ENCODE data around the gene OLFML2B. TPM values are rescaled to one million over a fixed set of nuclear protein-coding genes. Genes with fewer than 3 reads are reported as not detected.

The OLFML2B gene
- total and polyA plus RNA-seq, 2 of the 4 experiments (the other 2 are of a cell fraction), result 0.36 to 0.74 TPM

DNA sequence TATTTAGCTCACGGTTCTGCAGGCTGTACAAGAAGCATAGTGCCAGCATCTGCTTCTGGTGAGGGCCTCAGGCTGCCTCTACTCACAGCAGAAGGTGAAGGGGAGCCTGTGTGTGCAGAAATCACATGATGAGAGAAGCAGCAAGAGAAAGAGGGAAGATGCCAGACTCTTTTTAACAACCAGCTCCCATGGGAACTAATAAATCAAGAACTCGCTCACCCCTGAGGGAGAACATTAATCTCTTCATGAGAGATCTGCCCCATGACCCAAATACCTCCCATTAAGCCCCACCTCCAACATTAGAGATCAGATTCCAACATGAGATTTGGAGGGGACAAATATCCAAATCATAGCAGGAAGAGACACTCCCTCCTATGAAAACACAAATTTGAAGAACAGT is 74.1 kb downstream of the OLFML2B start:
- Histone ChIP-seq H3K9me1 (ENCODE audit: insufficient read depth, low read length) (peaks cover 3% of the 10 kb centered on the region; the same call in 1 of the 2 replicates), H2BK120ac (ENCODE audit: low read depth, low read length) (no peak overlapping the region), H2AK9ac (replicated peaks; ENCODE audit: low read depth, low read length, poor library complexity) (no peak overlapping the region), H2BK15ac (ENCODE audit: low read depth, low read length) (no peak overlapping the region), H3K36me3 (ENCODE audit: control insufficient read depth, insufficient read depth, low read length) (no peaks in the 10 kb centered on the region), H3K56ac (ENCODE audit: extremely low read depth, insufficient read depth, low read length) (no peak overlapping the region), H3K4ac (ENCODE audit: low read depth, low read length) (no peak overlapping the region), H4K20me1 (ENCODE audit: insufficient read depth, low read length) (no peaks in the 10 kb centered on the region), H3K4me1 (ENCODE audit: control insufficient read depth, insufficient read depth, low read length) (peaks cover 1% of the 10 kb centered on the region; the same call in 1 of the 2 replicates), H2AK5ac (ENCODE audit: low read depth, low read length) (no peak overlapping the region), H3K9ac (ENCODE audit: low read depth, low read length) (no peak overlapping the region), H3K14ac (replicated peaks; ENCODE audit: low read depth, low read length) (no peak overlapping the region), H2BK5ac (ENCODE audit: low read depth, low read length, poor library complexity, severe bottlenecking) (no peak overlapping the region), H4K5ac (ENCODE audit: low read depth, low read length) (no peak overlapping the region), H3K4me3 (ENCODE audit: insufficient read depth, low read depth, low read length) (no peak overlapping the region), H3K18ac (ENCODE audit: low read depth, low read length) (no peak overlapping the region), H3K27ac (ENCODE audit: insufficient read depth, low read length) (no peak overlapping the region), H3K23ac (ENCODE audit: low read depth, low read length) (no peak overlapping the region), H2AFZ (replicated peaks; ENCODE audit: low read length, poor library complexity) (no peak overlapping the region), H4K8ac (ENCODE audit: low read depth in 2 of 2, low read length in 2 of 2) (no peak overlapping the region), H2BK20ac (ENCODE audit: low read depth, low read length) (no peak overlapping the region), H3K9me3 (ENCODE audit: control insufficient read depth, insufficient read depth, low read length) (no peaks in the 10 kb centered on the region), H3K79me1 (ENCODE audit: low read depth in 1 of 2, low read length in 2 of 2) (peaks cover 0 to 3% of the 10 kb centered on the region in 2 experiments; a peak in 1 of 4 replicates), H3K4me2 (ENCODE audit: low read depth, low read length) (no peak overlapping the region), H3K27me3 (ENCODE audit: control insufficient read depth, insufficient read depth, low read length) (no peaks in the 10 kb centered on the region), H4K91ac (ENCODE audit: insufficient read depth, low read depth, low read length) (no peak overlapping the region)
- in situ Hi-C loops (cut with MboI; ENCODE audit: low sequenced_read_pairs), result no loop called here
- intact Hi-C loops (cut with micrococcal nuclease), result no loop called here
- TF ChIP-seq NFE2L2 (IDR thresholded peaks at IDR 0.05; ENCODE audit: low read depth, low read length), result no peak
- no peak for TF ChIP-seq CEBPB (IDR thresholded peaks at IDR 0.05; ENCODE audit: low read depth, low read length)
- ChIA-PET CTCF (no interaction called here), POLR2A (ENCODE audit: unreplicated experiment) (no interaction called here)
- dilution Hi-C loops (cut with HindIII; ENCODE audit: low sequenced_read_pairs, unreplicated experiment), result no loop called here
- ATAC-seq (ENCODE audit: low read depth), result no peak
- DNase-seq, result no peak
- BruUV-seq (replicated peaks), result no TSS peak
- whole genome bisulfite sequencing, 2 experiments (ENCODE audit: extremely low coverage in 2 of 2, insufficient read length in 1 of 2), result no CpG with 5 or more reads among the region's 2 CpGs

Measured in IMR-90 (cell line).